ENCODE results near the gene OSGEPL1.

- TF ChIP-seq POU2F2 (IDR thresholded peaks at IDR 0.05; ENCODE audit: low read depth, low read length) (no peak), POLR2A (IDR thresholded peaks at IDR 0.05; ENCODE audit: low read depth, low read length) (no peak)
Observed at GRCh38 chr2:189756311-189756952, 6.2 kb downstream of the OSGEPL1 start.

All from GM12891 (cell line).